ENCODE measurements around the gene BANK1. TPM values are rescaled to one million over a fixed set of nuclear protein-coding genes. Genes with fewer than 3 reads are reported as not detected.

Gene BANK1
- total and polyA plus RNA-seq, 2 of the 8 experiments (the other 6 are each of a cell fraction or from before 2014, with no cell fraction given): 0.59 to 0.93 TPM

DNA sequence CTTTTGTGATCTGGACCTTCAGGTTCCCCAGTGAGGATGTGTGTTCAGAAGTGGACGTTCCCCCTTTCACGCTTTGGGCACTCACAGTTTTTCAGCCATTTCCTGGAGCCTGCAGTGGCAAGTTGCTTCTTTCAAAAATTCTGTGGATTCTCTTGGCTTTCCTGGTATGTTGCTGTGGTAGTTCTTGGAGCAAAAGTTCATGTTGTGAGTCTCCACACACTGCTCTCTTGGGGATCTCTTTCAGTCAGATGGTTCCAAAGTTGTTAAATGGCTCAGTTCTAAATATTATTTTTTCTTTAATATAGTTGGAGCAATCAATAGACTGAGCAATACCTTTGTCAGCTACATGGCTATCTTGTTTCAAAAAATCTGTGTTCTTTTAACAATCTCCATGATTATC lies 28.5 kb upstream of the BANK1 start:
- WGBS, 2 experiments (ENCODE audit: extremely low coverage in 1 of 2, insufficient coverage in 1 of 2, insufficient read length in 1 of 2, insufficient replicate concordance in 2 of 2, low coverage in 1 of 2, low lambda C conversion rate in 2 of 2, missing lambda C conversion rate in 1 of 2): 87% methylated on average over 2 of the region's 2 CpGs; no CpG with 5 or more reads in 1 of the 2 experiments
- Histone ChIP-seq H4K20me1 (replicated peaks in 1 of 2; ENCODE audit: control insufficient read depth in 1 of 2, insufficient read depth in 2 of 2, low read length in 2 of 2) (no peaks in the 10 kb centered on the region), H2BK5ac (ENCODE audit: low read depth, low read length) (no peak overlapping the region), H3K56ac (replicated peaks; ENCODE audit: insufficient read length, low read depth, low read length) (no peak overlapping the region), H4K8ac (ENCODE audit: extremely low read depth, insufficient read depth, low read length) (no peak overlapping the region), H3K4me1 (replicated peaks in 1 of 4; ENCODE audit: control insufficient read depth in 3 of 4, insufficient read depth in 4 of 4, low read length in 3 of 4) (peaks cover 0 to 4% (median 0%) of the 10 kb centered on the region in 4 experiments; a peak in 1 of 7 replicates), H3K4ac (replicated peaks; ENCODE audit: insufficient read length, low read depth, low read length) (no peak overlapping the region), H3K79me2 (ENCODE audit: control insufficient read depth in 1 of 2, insufficient read depth in 2 of 2, low read length in 2 of 2) (no peaks in the 10 kb centered on the region), H2AFZ (ENCODE audit: low read length) (peak overlapping the region; percentile 41; the same call in 1 of the 2 replicates), H3K27me3 (replicated peaks in 1 of 4; ENCODE audit: control insufficient read depth in 3 of 4, extremely low read depth in 1 of 4, insufficient read depth in 3 of 4, low read length in 3 of 4) (no peaks in the 10 kb centered on the region), H2BK15ac (ENCODE audit: low read length) (no peak overlapping the region), H3K23me2 (ENCODE audit: low read depth, low read length) (no peaks in the 10 kb centered on the region), H4K5ac (ENCODE audit: insufficient read length, low read depth, low read length) (no peak overlapping the region), H3K14ac (ENCODE audit: insufficient read length) (no peak overlapping the region), H3K36me3 (ENCODE audit: control insufficient read depth in 2 of 4, insufficient read depth in 4 of 4, low read length in 3 of 4) (no peaks in the 10 kb centered on the region), H2BK12ac (ENCODE audit: low read depth, low read length) (no peak overlapping the region), H3K4me3 (ENCODE audit: extremely low read depth in 1 of 4, insufficient read depth in 2 of 4, low read depth in 3 of 4, low read length in 4 of 4) (no peak overlapping the region), H2AK5ac (ENCODE audit: low read depth, low read length) (no peak overlapping the region), H3K9ac (replicated peaks in 1 of 4; ENCODE audit: extremely low read depth in 1 of 4, low read depth in 3 of 4, low read length in 3 of 4) (no peak overlapping the region), H3K9me3 (ENCODE audit: insufficient read depth in 2 of 2, low read depth in 1 of 2, low read length in 1 of 2) (no peaks in the 10 kb centered on the region), H4K91ac (replicated peaks; ENCODE audit: insufficient read length, low read length) (no peak overlapping the region), H3K4me2 (ENCODE audit: insufficient read depth in 1 of 2, low read depth in 2 of 2, low read length in 2 of 2) (no peak overlapping the region), H2BK120ac (replicated peaks; ENCODE audit: low read depth, low read length) (no peak overlapping the region), H3K23ac (ENCODE audit: insufficient read length) (no peak overlapping the region), H3K79me1 (ENCODE audit: low read depth, low read length) (no peaks in the 10 kb centered on the region), H3K27ac (ENCODE audit: low read depth, low read length) (no peak overlapping the region), H2BK20ac (ENCODE audit: low read length) (no peak overlapping the region), H3K18ac (ENCODE audit: extremely low read depth, low read length) (no peak overlapping the region)
- FAIRE-seq (no peak), DNase-seq (ENCODE audit: low read depth in 1 of 2, low spot score in 2 of 2) (no peak)
- no peak for TF ChIP-seq RAD21 (IDR thresholded peaks at IDR 0.05 in 1 of 2, conservative IDR thresholded peaks at IDR 0.05 in 1 of 2; ENCODE audit: low read depth in 2 of 2, low read length in 2 of 2)
- POLR2A ChIA-PET (ENCODE audit: partially characterized antibody): no interaction called here
- CTCF ChIA-PET (ENCODE audit: partially characterized antibody): no interaction called here
